HG02623 (cell line): ENCODE results near the gene CPXM2.

Experiments used
- ATAC-seq: cut with Tn5 transposase; IDR thresholded peaks from one replicate; pipeline ENCODE4 v1.9.1; 2021; ENCODE audit warnings: moderate library complexity; ENCODE audit not compliant: unreplicated experiment

Gene CPXM2

DNA sequence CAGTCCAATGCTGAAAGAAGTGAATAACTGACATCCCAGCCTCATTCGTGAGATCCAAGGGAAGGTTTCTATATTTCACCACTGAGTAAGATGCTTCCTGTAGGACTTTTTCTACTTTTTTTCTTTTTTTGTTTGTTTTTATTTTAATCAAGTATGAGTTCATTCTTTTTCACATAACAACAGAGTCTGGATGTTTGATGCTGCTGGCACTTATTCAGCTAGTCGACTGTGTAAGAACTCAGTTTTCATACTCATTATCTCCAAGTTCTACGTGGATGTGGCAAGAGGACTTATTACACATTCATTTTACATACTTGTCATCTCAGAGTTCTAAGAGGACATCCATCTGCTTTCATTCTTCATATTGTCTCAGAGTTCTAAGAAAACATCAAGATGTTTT lies 86.9 kb downstream of the CPXM2 start:
- no peak for ATAC-seq

DNA sequence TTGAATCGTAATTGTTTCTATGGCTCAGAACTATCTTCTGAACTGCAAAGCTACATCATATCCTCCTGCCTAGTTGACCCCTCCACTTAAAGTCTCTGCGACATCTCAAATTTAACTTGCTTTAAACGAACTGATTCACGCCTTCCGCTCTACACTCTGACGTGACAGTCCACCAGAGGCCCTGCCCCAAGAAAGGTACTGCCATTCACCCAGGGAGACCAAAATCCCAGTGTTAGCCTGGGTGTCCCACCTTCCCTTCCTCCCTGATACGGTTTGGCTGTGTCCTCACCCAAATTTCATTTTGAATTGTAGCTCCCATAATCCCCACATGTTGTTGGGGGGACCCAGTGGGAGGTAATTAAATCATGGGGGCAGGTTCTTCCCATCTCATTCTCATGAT lies 90.8 kb downstream of the CPXM2 start:
- ATAC-seq: no peak

DNA sequence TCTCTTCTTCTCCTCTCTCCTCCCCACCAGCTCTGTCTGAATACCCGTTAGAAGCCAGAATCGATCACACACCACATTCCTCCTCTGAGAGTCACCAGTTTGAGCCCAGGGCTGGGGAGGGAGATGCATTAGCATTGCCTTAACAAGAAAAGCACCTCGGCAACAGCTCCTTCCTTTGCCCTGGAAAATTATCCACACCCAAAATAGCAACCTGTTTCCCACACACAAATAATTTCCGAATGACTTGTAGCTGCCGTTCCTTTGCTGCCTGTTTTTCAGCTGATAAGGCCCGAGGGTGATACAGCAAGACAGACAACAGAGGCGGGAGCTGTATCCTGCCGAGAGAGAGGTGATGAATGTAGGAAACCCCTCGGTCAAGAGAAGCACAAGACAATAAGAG lies 91.3 kb downstream of the CPXM2 start:
- ATAC-seq: no peak

DNA sequence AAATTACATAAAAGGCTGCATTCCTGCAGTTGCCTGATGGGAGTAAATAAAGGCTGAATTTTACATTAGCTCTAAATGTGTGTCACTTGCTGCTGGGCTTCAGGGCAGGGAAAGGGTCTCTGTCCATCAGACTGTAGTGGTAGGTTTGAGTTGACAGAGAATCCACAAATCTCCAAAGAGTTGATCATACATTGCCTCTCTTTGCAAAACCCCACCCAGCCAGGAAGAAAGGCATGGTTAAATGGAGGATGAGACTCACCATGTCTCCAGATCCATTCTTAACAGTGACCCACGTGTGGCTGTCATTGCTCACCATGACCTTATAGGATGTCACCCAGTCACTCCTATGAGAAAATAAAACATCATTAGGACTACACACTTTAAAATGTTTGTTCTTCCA lies 92.8 kb downstream of the CPXM2 start:
- no peak for ATAC-seq

DNA sequence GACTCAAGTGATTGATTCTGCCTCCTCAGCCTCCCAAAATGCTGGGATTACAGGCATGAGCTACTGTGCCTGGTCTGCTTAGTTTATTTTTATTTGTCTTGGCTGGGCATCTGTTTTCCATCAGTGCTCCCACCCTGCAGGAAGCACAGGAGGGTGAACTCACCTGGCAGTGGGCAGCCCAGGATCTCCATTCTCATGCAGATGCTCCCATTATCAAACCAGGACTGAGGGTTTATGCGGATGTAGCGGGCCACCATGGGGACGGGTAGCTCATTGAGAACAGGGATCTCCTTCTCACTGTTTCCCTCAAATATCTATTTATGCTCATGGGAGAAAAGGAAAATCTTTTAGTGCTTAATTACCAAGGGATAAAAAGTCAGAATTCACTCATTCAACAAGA lies 93.8 kb downstream of the CPXM2 start:
- no peak for ATAC-seq

DNA sequence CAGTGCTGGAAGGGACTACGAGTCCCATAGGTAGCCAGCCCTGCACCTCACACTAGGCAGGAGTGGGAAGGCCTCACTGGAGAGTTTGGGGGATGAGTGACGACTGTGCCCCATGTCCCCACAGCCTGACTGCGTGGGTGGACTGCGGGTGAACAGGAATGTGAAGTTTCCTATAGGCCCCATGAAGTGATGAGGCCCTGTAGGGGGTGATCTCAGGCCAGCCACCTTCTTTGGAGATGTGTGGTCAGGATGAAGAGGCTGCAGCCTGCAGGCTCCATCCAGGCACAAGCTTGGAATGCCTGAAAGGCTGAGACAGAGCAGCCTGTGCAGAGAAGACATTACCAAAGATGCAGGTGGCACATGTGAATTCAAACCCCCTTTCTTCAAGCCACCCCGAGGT lies 94.9 kb downstream of the CPXM2 start:
- ATAC-seq: no peak

DNA sequence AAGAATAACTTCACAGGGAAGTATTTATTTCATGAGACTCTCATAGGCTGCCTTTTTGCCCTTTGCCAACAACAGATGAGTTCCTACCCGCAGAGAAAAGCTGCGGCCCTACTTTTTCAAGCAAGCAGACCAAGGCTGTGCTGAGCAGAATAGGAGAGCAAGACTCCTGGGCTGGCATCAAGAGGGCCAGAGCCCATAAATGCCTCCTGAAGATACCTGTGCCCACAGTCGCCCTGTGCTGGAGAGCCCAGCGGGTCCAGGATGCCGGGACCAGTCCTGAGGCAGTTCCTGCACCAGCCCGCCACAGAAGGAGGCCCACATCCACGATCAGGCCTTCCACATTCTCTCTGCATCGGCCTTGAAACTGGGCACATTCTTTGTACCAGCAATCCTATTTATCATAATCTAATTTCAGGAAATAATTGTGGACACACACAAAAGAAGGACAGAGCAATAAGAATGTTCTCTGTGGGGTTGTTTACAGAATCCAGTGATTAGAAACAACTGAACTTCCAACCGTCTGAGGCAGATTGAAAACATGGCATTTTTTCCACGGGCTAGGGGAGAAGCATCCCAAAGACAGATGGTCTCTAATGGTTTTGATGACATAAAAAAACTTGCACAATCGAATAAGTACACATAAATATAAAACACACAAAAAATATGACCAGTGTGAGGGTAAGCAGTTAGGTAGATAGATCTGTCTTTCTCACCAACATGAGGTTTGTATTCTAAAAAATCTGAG lies 95.6 kb downstream of the CPXM2 start:
- no peak for ATAC-seq

DNA sequence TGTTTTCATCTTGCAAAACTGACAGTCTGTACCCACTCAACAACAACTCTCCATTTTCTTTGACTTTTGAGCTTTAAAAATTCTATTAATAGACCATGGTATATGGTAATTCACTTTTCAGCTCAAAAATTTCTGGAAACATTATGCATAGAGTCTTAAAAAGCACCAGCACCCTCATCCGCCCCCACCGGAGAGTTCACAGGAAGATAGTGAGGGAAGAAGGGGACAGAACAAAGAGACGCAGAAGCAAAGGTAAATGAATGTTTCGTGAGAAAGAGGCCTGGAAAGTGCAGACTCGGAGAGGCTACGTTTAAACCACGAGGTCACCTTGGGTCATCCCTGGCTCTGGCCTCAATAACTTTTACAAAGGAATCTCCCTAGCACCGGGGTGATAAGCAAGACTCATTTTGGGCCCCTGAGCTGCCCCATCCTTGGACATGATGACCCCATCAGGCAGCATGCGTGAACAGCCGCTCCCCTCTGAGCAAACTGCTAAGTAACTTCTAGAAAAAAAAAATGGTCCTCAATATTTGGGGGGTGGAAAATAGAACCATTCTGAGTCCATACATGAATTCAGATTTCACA lies 96.3 kb downstream of the CPXM2 start:
- no peak for ATAC-seq

DNA sequence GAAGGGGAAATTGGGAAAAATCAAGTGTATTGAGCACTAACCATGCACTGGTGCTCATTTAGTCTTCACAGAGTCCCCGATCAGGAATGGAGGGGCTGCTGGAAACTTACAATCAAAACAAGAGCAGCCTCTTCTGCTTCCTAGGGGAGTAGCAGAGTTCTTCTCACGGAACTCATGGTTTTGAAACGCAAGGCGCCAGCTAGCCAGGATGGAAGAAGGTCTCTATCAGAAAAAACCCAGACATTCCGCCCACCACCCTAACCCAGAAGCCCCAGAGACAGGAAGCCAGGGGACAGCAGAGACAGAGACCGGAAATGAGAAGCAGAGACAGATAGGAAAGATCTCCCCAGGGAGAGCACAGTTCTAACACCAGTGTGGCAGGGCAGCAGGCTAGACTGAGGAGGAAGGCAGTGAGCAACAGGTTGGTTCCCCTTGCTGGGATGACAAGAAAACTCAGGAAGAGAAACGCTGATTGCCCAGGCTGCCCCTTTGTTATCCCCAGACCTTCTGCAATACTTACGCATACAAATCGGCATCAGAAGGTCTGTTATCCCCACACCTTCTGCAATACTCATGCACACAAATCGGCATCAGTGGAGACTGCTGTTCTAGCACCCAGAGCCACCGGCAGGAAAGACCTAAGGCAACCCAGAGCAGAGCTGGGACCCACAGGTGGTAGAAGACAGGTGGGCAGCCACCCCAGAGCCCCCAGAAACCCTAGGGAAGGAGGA lies 99.2 kb downstream of the CPXM2 start:
- no peak for ATAC-seq

DNA sequence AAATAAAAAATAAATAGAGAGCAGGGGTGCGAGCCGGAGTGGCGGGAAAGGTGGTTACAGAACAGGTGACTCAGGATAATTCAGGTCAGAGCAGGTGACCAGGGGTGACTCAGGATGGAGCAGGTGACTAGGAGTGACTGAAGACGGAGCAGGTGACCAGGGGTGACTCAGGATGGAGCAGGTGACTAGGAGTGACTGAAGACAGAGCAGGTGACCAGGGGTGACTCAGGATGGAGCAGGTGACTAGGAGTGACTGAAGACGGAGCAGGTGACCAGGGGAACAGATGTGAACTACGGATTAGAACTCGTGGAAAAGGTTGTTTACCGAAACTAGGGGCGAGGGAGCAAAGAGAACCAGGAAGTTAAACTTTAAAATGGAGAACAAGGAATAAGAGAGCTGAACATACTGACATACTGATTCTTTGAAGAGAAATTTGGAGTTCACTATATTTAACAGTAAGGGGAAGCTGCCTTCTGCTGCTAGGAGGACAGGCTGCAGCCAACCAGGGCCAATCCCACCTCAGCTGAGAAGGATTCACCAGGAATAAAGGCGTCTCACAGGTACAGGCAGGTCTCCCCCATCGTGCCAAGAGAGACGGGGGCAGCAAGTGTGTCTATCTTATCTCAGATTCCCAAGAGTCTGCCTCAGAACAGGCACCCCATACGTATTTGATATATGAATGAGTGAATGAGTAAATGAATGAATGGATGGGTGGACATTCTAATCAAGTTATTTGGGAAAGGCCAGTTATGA lies 101.3 kb downstream of the CPXM2 start:
- no peak for ATAC-seq

DNA sequence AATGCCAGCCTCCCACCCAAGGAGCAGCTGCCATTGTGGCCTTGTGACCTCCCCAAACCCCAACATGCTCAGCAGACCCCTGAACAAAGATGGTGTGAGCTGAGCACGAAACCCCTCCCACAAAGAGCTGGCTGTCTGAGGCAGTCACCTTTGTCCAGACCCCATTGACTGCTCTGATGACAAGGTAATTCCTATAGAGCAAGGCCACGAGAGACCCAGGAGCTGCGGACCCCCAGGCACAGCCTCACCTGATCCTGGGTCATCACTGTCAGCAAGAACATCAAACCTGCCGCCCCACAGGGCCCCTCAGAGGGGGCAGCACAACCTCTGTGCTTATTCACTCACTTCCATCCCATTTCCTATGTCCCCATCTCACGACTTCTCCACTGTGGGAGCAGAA lies 102.6 kb downstream of the CPXM2 start:
- no peak for ATAC-seq

DNA sequence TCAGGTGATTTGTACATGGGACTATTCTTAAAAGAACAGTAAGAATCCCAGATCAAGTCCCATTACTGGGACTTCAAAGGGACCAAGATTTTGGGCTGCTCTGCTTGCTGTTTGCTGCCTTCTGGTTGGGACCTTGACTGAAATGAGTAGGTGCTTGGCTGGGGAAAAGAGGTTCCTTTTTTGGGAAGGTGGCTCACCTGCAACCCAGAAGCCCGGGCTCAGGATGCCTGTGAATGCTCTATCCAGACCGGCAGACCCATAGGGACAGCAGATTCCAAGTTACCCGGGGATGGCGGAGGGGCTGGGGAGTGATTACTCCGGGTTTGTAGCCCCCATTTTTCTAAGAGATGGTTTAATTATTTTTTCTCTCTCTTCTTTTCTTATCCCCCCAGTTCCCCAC lies 104.0 kb downstream of the CPXM2 start:
- ATAC-seq: no peak

DNA sequence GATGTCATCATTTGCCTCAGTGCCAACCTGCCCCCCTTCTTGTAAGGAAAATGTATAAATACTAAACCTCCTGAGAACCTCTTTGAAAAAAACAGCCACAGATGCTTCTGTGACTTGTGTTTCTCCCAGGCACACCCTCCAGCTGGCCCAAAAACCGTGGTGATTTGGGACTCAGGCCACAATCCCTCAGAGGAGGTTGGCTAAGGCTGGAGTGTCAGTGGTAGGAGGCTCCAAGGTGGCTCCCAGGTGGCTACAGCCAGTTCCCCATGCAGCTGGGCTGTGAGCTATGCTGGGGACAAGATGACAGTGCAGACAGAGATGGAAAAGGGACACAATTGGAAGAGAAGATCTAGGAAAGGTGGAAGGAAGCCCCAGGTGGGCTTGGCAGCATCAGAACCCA lies 104.7 kb downstream of the CPXM2 start:
- ATAC-seq: no peak

DNA sequence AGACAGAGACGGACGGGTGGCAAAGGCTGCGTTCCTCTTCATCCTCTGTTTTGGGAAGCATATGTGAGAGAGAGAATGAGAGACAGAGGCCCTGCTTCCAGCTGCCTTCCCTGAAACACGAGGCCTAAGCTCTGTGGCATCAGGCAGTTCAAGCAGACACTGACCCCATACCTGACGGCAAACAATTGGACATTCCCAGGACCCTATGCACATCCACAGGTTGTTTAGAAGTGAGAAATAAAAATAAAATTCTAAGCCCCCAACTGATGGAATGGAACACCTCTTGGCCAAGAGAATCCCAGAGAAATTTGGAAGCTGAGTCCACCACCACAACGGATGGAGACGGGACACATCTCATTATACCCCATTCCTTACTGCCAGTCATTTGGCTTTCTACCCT lies 105.3 kb downstream of the CPXM2 start:
- ATAC-seq: no peak

DNA sequence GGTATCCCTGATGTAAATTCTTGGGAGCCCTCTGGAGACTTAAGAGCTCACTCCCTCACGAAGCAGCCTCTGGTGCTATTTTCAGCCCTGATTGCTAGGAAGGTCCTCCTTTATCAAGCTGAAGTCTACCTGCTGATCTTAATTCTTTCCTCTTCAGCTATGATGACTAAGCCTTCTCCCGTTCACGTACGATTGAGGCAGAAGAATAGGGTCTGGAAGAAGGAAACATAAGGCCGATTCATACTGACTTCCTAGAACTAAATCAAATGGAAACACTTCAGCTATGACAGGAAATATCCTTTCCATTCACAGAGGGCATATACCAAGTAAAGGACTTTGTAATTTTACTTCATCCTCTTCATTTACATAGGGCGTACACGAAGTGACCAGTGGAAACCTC lies 107.0 kb downstream of the CPXM2 start:
- no peak for ATAC-seq

DNA sequence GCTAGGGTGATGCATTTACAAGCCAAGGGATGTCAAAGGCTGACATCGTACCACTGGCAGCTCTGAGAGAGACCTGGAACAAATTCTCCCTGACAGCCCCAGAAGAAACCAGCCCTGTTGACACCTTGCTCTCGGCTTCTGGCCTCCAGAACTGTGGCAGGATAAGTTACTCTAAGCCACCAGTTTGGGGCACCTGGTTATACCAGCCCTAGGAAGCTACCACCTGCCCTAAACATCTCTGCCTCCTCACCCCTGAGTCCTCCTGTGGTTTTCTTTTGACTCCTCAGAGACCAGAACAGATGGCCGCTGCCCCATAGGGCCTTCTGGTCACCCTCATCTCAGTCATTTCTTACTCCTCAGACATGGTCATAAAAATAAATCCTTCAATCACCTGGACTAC lies 107.4 kb downstream of the CPXM2 start:
- no peak for ATAC-seq

DNA sequence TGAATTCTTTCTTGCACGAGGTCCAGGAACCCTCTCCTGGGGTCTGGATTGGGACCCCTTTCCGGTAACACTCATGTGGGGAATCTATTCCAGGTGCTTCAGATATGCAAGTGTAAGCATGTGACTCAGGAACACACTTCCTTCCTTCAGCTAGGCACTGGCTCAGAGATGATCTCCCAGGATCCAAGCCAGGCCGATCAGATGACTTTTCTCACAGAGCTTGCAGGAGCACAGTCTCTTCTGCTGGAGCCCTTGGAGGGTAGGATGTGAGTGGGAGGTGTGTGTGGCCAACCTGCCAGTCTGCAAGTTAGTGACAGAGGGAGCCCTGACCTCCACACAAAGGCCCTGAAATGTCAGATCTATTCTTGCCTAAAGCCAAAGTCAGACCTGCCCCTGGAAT lies 108.3 kb downstream of the CPXM2 start:
- no peak for ATAC-seq

DNA sequence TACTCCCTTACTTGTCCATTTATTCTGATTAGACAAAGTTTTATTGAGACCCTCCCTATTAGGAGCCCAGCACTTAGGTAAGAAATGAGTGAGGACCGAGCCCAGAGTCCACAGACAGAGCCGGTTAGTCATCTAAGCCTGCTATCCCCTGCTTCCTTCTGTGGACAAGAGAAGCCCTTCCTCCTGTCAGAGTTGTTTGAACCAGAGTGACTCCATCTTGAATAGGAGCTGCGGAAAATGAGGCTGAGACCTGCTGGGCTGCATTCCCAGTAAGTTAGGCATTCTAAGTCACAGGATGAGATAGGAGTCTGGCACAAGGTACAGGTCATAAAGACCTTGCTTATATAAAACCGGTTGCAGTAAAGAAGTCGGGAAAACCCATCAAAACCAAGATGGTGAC lies 109.1 kb downstream of the CPXM2 start:
- no peak for ATAC-seq

DNA sequence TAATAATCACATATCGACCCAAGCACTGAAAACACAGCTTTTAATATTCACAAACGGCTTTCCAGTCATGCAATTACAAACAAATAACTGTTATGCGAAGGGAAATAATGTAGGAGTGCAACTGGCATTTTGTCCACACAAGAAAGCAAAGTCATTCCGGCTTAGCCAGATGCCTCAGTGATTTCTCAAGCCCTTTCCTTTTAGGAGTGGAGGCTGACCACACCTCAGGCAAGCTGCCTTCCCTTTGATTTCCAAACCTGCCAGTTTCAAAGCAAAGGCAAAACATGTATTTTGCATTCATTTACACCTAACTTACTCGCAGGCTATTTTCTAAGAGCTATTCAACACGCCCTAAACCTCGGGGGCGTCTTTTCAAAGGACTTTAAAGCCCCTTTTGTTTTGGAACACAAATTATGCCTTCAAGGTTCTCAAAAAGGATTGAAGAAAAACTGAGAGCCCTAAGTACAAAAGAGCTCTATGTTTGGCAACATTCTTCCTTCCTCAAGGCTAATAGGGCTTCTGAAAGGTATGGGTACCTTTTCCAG lies 109.6 kb downstream of the CPXM2 start:
- ATAC-seq: no peak

DNA sequence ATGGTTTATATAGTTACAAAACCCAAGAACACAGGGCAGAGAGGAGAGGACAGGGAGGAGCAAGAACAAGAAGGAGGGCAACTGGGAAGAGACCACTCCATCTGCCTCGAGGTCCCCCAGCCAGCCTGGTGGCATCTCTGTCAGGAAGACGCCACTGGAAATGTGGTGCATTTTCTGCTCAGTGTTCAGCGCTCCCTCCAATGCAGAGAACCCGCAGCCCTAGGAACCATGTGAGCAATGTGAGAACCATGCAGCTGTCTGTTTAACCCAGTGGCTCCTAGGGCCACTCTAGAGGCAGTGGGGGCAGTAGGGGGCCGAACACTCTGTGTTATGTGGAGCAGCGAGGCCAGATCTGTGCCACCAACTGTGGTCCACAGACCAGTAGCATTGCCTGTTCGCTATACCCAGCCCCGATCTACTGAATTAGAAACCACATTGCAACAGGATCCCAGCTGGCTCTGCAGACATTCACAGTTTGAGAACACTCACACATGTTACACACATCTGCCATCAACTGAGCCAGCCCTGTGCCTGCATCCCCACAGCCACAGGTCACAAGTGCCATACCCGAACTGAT lies 110.2 kb downstream of the CPXM2 start:
- no peak for ATAC-seq
